ENCODE measurements around the gene FMN2.

DNA sequence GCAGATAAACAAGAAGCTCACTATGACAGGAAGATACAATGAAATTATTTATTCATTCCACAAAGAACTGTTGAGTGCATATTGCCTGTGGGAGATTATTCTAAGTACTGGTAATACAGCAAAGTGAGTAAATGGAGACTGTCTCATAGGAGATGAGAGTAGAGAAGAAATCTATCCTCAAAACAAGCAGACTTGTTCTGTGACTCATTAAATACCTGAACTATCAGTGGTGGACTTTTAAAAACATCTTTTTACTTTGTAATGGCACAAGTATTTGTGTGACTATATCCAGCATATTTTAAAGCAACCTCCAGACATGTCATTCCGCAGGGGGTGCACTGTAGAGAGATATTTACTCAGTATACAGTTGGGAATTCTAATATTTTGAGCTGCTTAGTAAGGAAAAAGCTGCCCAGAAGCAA lies 259.2 kb downstream of the FMN2 start:
- no peak for TF ChIP-seq ARNTL (CRISPR knock-in tag; IDR thresholded peaks at IDR 0.05; ENCODE audit: borderline replicate concordance, low read depth)
- TF ChIP-seq ZFP3 (CRISPR knock-in tag; IDR thresholded peaks at IDR 0.05), result no peak
- TF ChIP-seq, protein P1, sequence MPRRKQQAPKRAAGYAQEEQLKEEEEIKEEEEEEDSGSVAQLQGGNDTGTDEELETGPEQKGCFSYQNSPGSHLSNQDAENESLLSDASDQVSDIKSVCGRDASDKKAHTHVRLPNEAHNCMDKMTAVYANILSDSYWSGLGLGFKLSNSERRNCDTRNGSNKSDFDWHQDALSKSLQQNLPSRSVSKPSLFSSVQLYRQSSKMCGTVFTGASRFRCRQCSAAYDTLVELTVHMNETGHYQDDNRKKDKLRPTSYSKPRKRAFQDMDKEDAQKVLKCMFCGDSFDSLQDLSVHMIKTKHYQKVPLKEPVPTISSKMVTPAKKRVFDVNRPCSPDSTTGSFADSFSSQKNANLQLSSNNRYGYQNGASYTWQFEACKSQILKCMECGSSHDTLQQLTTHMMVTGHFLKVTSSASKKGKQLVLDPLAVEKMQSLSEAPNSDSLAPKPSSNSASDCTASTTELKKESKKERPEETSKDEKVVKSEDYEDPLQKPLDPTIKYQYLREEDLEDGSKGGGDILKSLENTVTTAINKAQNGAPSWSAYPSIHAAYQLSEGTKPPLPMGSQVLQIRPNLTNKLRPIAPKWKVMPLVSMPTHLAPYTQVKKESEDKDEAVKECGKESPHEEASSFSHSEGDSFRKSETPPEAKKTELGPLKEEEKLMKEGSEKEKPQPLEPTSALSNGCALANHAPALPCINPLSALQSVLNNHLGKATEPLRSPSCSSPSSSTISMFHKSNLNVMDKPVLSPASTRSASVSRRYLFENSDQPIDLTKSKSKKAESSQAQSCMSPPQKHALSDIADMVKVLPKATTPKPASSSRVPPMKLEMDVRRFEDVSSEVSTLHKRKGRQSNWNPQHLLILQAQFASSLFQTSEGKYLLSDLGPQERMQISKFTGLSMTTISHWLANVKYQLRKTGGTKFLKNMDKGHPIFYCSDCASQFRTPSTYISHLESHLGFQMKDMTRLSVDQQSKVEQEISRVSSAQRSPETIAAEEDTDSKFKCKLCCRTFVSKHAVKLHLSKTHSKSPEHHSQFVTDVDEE (CRISPR knock-in tag; IDR thresholded peaks at IDR 0.05), result no peak
- no peak for TF ChIP-seq CSDC2 (CRISPR knock-in tag; IDR thresholded peaks at IDR 0.05)
- TF ChIP-seq ZNF70 (CRISPR knock-in tag; IDR thresholded peaks at IDR 0.05), result no peak
- no peak for TF ChIP-seq BACH2 (CRISPR knock-in tag; IDR thresholded peaks at IDR 0.05; ENCODE audit: borderline replicate concordance)
